GM21528 (cell line): ENCODE measurements around the gene DIO3.

Source experiments
- ATAC-seq: cut with Tn5 transposase; IDR thresholded peaks from one replicate; pipeline ENCODE4 v1.9.1; 2021; ENCODE audit warnings: mild to moderate bottlenecking, moderate library complexity; ENCODE audit not compliant: unreplicated experiment, low FRiP score

Gene DIO3

DNA sequence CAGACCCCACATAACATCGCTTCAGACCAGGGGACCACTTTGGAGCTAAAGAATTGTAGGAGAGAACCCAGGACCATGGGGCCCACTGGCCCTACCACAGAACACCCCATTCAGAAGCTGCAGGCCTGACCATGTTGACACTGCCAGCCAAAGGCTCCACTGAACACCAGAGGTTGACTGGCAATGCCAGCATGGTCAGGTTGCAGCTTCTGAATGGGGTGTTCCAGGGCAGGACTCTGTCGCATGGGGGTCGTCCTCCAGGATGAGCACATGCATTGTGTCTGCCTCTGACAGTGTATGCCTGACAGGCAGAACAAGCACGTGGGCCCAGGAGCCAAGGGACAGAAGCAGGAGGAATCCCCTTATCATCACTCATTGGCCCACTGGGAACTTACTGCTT lies 34.1 kb downstream of the DIO3 start:
- no peak for ATAC-seq

GRCh38 chr14:101595887-101596721 lies 34.8 kb downstream of the DIO3 start:
- ATAC-seq = no peak

DNA sequence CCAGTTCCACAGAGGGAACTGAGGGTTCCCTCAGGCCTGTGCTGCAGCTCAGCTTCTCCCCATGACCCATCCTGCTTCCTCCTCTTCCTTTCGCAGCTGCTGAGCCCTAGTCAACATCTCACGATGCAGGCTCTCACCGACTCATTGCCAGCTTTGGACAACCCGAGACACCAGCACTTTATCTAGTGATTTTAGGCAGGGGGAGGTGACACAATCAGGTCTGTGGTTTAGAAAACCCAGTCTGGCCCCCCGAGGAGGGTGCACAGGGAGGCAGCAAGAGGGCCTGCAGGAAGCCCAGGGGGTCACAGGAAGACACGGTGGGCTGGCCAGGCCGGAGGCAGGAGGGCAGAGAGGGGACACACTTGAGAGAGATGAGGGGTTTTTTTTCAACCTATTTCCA lies 35.4 kb downstream of the DIO3 start:
- ATAC-seq = no peak

DNA sequence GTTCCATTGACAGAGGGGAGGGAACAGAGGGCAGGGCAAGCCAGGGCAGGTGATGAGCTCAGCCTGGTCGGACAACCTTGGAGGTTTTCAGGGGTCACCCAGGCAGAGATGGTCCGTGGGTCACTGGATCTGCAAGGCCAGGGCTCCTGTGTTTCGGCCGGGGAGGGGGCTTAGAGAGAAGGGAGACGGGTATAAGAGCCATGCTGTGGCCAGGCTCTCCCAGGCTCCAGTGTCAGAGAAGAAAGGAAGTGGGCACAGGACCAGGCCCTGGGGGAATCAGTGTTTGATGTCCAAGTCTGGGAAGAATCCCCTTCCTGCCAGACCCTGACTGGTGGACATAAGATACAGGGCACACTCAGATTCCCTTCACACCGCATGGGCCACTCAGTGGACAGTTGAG lies 36.9 kb downstream of the DIO3 start:
- ATAC-seq = no peak

GRCh38 chr14:101598571-101599233 lies 37.4 kb downstream of the DIO3 start:
- ATAC-seq = no peak

DNA sequence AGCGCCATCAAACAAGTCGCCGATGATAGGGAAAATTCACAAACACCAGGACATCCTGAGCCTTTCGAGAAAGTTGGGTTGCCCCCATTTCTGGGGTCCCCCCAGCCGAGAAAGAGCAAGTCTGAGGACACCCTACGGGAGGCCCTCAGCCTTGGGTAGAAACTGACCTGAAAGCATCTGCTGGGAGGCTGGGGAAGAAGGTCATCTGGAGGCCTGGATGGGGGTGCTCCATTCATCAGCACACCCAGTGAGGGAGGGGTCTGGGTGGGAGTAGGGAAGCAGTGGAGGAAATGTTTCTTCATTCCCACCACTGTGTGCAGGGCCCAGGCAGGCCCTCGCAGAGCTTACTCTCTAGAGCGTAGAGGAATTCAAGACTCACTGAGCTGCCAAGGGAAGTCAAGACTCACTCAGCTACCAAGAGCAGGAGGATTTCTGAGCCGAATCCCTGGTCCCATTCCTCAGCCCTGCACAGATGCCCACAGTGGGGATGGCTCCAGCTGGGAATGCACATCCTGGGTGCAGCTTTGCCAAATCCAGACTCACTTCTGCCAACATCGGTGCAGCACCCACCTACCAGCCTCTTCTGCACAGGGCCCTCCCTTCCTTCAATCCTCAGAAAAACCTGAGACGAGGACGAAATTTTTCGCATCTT lies 38.1 kb downstream of the DIO3 start:
- no peak for ATAC-seq

DNA sequence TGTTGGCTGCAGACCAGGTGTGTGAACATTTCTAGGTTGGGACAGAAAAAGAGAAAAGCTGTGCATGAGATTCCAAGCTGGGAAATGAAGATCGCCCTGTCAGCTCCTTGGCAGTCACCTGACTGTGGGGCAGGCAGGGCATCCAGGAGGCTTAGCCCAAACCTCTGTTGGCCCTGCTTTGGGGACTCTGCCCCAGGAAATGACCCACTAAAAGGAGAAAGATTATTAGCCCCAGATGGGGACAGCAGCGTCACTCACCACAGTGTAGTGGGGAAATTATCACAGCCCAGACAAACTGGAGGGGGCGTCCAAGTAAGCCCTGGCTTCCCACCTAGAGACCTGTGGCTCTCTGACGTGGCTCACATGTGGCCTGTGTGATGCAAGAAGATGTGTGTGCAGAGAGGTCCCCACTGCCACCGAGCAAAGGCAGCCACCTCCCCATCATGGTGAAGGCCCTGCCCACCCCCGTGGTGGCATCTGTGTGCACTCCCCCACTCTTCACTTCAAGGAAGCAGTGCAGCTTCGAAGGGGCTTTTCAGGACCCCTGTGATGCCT lies 39.1 kb downstream of the DIO3 start:
- no peak for ATAC-seq

GRCh38 chr14:101600891-101601605 lies 39.8 kb downstream of the DIO3 start:
- no peak for ATAC-seq

DNA sequence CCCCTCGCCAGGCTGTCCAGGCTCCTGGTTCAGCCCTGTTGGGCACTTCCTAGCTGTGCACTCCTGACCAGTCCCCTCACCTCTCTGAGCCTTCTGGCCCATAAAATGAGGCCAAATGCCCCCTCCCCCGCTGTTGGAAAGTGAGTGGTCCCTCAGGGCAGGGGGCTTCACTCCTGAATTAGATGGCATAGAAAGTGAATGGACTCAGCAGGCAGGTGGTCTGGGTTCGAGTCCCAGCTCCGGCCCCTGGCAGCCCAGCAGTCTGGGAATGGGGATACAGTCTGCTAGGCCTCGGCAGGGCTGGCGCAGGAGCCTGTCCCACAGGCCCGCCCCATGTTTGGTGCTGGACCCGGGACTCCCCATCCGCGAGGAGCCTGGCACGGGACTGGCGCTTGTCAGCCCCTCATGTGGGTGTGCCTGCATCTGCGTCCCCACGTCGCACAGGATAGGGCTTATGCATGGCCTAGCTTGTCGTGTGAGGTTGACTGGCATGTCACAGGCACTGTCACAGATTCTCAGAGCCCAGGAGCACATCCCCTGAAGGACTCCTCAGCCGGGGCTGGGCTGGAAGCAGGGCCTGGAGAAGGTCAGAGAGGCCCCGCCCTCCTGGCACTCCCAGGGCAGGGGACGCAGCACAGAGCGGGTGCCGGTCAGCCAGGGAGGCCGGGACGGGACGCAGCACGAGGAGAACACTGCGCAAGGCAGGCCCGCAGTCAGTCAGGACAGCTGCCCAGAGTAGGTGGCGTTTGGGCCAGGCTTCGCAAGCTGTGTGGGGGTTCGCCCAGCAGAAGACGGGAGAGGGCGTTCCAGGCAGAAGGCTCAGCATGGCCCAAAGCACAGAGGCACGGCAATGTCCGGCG lies 40.5 kb downstream of the DIO3 start:
- ATAC-seq = no peak

DNA sequence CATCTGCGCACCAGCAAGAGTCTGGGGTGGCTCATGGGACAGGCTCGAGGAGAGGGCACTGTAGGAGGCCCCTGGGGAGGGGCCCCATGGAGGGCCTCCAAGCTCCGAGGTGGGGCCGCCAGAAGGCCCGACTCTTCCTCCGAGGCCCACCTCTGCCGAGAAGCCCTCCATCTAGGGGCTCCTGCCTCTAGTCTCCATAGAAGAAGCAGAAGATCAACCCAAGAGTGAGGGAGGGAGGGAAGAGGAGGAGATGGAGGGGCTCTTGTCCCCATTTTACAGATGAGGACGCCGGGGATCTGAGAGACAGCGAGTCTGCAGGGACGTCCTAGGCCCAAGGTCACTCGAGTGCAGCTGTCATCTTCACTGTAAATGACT lies 41.2 kb downstream of the DIO3 start:
- ATAC-seq = no peak

DNA sequence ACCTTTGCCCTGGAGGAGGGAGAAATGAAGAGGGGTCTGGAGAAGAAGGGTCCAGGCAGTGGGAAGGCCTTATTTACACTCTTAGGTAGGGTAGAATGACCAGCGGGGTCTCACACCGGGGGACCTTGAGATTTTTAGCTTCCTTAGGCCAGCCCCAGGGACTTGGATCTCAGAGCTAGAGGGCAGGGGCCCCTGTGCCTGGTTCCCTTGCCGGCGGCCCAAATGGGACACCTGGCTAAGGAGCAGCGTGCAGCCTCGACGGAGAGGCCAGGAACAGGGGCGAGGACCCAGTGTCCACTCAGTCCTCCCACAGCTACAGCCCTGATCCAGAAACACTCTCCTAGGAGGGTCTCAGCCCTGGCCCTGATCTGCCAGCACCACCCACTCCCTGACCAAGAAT lies 41.8 kb downstream of the DIO3 start:
- no peak for ATAC-seq

DNA sequence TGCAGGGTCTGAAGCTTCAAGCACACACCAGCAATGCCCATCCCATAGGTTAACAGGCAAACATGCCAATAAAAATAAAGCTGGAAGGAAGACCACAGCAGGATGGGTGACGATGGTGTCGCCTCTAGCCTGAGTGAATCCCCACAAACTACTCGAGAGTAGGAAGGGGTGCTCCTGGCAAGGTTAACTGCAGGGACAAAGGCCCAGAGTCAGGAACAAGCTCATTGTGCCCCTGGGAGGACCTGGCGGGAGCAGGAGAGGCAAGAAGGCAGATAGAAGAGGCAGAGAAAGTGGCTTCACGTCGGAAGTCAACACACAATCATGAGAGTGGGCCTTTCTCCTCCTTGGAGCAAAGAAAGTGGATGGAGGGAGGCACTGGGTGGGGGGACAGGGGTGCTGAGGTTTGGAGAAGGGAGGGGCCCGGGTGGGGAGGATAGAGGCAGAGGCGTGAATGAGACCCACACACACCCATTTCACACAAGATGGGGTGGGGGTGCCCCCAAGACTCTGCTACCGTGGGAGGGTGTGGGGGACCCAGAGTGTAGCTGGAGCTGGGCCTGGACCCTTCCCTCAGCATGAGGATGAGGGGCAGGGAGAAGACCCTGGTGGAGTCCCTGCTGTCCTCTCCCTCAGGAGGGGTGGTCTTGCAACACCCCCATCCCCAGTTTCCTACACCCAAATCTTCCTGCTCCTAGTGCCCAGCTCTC lies 43.1 kb downstream of the DIO3 start:
- ATAC-seq = no peak

DNA sequence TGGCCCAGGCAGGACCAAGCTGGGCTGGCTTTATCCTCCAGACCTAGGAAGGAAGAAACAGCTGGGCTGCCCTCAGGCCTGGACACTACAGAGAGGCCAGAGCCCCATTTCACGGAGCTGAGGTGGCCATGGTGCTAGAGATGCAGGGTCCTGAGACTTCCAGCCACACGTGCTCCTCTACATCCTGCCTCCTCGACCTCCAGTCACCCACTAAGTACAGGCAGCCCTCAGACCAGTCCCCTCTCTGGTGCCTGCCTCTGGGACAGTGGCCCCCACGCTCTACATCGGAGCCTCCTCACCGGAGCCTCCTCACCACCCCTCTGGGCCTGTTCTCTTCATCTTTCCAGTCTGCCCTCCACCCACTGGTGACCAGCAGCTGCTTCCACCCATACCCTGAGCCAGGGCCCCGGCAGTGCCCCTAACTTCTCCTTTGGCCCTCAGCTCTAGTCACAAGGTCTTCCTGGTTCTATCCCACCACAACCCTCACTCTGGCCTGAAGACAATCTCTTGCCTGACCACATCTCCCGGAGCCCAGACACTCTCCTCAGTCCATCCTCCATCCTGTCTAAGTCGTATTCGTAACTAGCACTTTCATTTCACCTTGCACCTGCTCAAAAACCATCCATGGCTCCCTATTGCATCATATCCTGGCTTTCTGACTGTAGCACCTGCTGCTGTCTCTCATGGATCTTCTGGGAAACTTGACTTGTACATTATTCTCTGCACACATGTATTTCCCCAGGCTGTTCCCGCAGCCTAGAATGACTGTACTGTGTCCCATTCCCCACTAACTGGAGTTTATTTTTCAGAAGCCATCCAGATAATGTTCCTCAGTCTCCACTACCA lies 43.9 kb downstream of the DIO3 start:
- no peak for ATAC-seq

GRCh38 chr14:101605836-101606235 lies 44.5 kb downstream of the DIO3 start:
- no peak for ATAC-seq
